Glomerular endothelial cell (primary cell): ENCODE results near the gene ZNF580. TPM values are rescaled to one million over a fixed set of nuclear protein-coding genes. Genes with fewer than 3 reads are reported as not detected.

Experiments
- DNase-seq: peaks from one replicate; pipeline ENCODE4 v3.0.0-alpha.2; 2011; ENCODE audit warnings: low read depth, low spot score; ENCODE audit errors: extremely low read depth
- total RNA-seq: library from RNA; depleted of rRNA; stranded (reverse); fragments of >200 nt; gene quantifications from 2 replicates; pipeline ENCODE4 v1.2.3, GENCODE V29; 2015

The ZNF580 gene
- total RNA-seq, 1 donor from 2014 or later: 28.9 TPM

DNA sequence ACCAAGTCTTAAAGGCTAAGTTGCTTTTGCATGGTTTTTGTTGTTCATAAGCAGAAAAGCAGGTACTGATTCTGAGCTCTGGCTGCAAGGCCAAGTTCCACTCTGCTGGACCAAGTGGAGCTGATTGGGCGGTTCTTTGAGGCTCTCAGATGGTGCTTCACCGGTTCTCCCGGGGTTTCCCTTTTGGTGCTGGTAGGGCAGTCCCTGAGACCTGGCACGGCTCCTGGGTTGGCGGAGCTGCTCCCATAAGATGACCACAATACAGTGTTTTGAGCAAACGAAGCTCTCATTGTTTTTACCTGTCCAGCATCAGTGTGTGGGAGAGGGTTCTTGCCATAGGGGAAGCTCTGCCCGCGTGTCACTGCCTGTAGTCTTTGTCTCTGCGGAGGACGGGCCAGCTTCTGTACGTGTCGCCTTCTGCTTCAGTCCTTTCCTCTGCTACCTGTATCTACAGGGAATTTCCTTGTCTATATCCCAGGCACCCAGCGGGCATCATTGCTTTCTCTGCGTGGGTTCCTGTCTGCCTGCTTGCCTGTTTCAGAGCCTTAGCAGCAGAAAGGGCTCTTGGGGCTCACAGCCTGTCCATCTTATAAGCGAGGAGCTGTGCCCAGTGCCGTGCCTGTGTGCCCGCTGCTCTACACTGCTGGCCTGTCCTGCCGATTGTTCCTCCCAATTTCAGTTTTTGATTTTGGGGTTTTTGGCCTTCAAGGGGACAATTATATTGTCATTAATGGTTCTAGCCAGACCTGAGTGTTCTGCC lies 16.4 kb downstream of the ZNF580 start:
- DNase-seq: no peak

DNA sequence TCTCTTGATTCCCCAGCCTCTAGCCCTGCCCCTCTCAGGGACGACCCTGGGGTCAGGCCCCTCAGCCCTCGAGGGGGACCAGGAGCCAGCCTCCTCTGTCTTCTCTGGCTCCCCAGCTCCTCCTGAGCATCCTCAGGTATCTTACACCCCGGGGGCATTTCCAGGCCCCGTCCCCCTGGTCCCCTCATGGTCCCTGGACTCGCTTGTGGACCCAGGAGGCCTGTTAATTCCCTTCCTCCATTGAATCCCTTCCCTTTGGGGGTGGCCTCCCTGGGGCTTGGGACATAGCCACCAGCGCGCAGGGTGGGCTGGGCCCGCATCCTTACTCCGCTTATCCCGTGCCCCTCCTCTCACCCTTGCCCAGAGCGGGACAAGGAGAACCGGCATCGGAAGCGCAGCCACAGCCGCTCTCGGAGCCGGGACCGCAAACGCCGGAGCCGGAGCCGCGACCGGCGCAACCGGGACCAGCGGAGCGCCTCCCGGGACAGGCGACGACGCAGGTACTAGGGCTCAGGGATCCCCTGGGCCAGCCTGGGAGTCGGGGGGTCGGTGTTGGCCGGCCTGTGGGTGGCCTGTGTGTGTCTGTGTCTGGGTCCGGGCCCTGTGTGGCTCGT lies 18.2 kb downstream of the ZNF580 start:
- DNase-seq: no peak

DNA sequence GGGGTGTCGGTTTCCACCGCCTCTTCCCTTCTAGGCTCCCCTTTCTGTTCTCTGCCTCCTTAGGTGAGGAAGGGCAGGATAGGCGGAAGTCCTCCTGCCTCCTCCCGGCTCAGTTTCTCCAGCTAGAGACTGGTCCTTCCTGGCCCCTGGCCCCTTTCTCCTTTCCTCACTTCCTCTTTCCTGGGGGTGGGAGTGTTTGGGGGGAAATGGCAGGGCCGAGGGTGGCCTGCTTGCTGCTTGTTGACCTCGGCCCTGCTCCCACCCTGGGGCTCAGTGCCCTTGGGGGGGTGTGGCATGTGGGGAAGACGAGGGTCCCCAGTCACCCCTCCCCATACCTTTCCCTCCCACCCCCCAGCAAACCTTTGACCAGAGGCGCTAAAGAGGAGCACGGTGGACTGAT lies 19.0 kb downstream of the ZNF580 start:
- DNase-seq: no peak

- no peak for DNase-seq
These were observed 19.6 kb downstream of the ZNF580 start for GRCh38 chr19:55660404-55660803.

- DNase-seq: no peak
These were observed 20.2 kb downstream of the ZNF580 start for GRCh38 chr19:55660991-55661390.

- no peak for DNase-seq
These were observed 21.0 kb downstream of the ZNF580 start for GRCh38 chr19:55661826-55662225.

- no peak for DNase-seq
These were observed 23.2 kb downstream of the ZNF580 start for GRCh38 chr19:55663846-55664536.

GRCh38 chr19:55666343-55667005 lies 25.7 kb downstream of the ZNF580 start:
- DNase-seq: no peak

DNA sequence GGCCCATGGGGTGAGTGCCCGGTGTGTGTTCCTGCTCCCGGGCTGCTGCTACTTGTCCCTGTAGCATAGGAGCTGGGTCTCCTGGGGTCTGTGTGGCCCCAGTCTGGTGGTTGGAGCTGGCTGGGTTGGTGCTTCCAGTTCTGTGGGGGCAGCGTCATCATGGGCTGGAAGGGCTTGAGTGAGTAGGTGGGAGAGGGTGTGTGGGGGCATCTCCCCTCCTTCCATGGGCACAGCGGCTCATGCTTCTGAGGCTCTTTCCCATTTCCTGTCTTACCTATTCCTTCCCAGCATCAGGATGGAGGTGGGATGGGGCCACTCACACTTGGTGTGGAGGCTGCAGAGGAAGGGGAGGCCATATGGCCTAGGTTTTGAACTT lies 26.2 kb downstream of the ZNF580 start:
- DNase-seq: no peak

- DNase-seq: no peak
These were observed 26.7 kb downstream of the ZNF580 start for GRCh38 chr19:55667511-55667910.

- no peak for DNase-seq
These were observed 27.2 kb downstream of the ZNF580 start for GRCh38 chr19:55667958-55668357.

DNA sequence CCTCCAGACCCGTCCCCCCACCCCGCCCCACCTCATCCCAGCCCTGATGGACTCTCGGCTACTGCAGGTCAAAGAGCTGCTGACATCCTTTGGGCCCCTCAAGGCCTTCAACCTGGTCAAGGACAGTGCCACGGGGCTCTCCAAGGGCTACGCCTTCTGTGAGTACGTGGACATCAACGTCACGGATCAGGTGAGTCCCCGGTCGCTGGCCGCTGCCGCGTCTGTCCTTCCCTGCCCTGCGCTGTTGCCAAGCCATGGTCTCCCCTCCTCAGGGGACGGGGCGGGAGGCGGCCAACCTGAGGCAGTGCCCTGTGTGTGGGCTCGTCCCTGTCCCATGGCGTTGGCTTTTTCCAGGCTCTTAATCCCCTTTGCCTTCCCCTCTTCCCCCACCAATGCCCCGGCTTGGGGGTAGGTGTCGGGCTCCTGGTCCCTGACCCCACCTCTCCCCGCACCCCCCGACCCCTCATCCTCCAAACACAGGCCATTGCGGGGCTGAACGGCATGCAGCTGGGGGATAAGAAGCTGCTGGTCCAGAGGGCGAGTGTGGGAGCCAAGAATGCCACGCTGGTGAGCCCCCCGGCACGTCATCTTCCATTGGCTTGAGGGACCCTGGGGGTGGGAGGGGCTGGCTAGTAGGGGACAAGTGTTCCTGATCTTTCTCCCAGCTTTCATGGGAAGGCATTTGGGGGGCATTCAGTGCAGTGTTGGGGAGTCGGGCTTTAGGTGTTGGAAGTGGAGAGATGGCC lies 28.0 kb downstream of the ZNF580 start:
- DNase-seq: no peak

- no peak for DNase-seq
These were observed 28.8 kb downstream of the ZNF580 start for GRCh38 chr19:55669418-55670279.

GRCh38 chr19:55670280-55671053 lies 29.7 kb downstream of the ZNF580 start:
- DNase-seq: no peak

- no peak for DNase-seq
These were observed 30.2 kb downstream of the ZNF580 start for GRCh38 chr19:55671054-55671378.

GRCh38 chr19:55672418-55672817 lies 31.6 kb downstream of the ZNF580 start:
- no peak for DNase-seq

DNA sequence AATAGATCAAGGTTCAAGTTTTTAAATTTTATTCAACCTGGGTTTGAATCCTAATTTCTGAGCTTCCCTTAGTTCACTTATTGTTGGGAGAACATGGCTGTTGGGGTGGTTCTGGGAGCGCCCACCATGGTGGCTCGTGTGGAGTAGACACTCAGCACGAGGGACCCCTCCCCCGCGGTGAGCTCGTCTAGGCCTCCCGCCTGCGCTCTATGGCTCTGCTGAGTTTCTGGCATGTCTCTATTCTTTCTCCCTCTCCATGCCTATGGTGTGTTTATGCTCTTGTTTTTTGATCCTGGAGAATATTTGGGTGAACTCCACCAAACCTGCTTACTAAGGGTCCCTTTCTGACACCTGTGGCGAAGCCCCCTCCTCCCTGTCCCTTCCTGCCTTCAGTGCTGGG lies 32.7 kb downstream of the ZNF580 start:
- DNase-seq: no peak

DNA sequence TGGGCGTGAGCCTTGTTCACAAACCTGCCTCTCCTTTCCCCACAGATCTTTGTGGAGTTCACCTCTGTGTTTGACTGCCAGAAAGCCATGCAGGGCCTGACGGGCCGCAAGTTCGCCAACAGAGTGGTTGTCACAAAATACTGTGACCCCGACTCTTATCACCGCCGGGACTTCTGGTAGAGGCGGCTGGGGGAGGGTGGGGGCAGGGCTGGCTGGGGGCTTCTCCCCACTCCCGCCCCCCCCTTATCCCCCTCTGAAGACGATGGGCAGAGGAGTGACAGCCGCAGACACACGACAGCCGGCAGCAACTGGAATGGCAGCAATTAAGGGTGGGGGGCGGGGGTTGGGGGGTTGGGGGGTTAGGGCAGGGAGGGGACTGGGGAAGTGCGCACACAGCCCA lies 33.1 kb downstream of the ZNF580 start:
- no peak for DNase-seq

DNA sequence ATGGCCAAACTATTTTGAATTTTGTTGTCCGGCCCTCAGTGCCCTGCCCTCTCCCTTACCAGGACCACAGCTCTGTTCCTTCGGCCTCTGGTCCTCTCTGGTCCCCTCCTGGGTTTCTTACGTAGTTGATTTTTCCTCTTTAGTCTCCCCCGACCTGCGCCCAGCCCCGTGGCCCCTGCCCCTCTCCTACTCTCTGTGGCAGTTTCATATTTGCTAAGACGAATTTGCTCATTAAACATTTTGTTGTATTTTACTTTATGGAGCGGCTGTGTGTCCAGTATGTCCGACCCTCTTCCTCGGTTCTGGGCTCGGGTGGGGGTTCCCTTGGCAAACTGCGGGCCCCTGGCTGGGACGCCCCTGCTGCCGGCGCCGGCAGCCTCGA lies 33.6 kb downstream of the ZNF580 start:
- no peak for DNase-seq
